Lower leg skin (tissue), 4 donors: ENCODE data around the gene DHTKD1. TPM values are rescaled to one million over a fixed set of nuclear protein-coding genes. Genes with fewer than 3 reads are reported as not detected.

Experiments used
- DNase-seq, 2 donors: peaks; one replicate each; pipeline ENCODE4 v3.0.0-alpha.2; 2019; ENCODE audit warnings: low spot score in 2 of 2
- H3K4me3 ChIP-seq: fragments of 200-600 bp; sonication (generic); 2 replicates; pipeline ENCODE4 v1.5.1; 2017; ENCODE audit warnings: mild to moderate bottlenecking, low read depth; ENCODE audit not compliant: poor library complexity, severe bottlenecking
- POLR2A ChIP-seq, 2 donors: fragments of 450-650 bp; IDR thresholded peaks; one replicate each; pipeline ENCODE4 v1.6.1; 2016 to 2017; ENCODE audit warnings: antibody characterized with exemption in 2 of 2, mild to moderate bottlenecking in 1 of 2, moderate library complexity in 1 of 2
- WGBS, 2 donors: methylation state at CpG; one replicate each; pipeline ENCODE4 v1.1.5; 2018; 5-methylcytosine and 5-hydroxymethylcytosine counted together
- intact Hi-C: fragments of 100-400 bp; cut with DNase I; formaldehyde crosslinking; loops from one replicate; pipeline ENCODE4 v1.15.0; 2023; ENCODE audit warnings: low total_unique reads
- total RNA-seq, 4 donors: library from RNA; depleted of rRNA; stranded (reverse); fragments of >200 nt; gene quantifications; one replicate each; pipeline ENCODE4 v1.1.0, GENCODE V29; 2016
- TF ChIP-seq, protein P1 (sequence below), 3 donors: fragments of 450-650 bp; IDR thresholded peaks; one replicate each; pipeline ENCODE4 v1.5.1; 2016; ENCODE audit warnings: antibody characterized with exemption in 3 of 3, mild to moderate bottlenecking in 3 of 3, moderate library complexity in 2 of 3

Gene DHTKD1
- total RNA-seq, 4 donors from 2014 or later, result 9.7 to 18.7 (median 13.1) TPM

DNA sequence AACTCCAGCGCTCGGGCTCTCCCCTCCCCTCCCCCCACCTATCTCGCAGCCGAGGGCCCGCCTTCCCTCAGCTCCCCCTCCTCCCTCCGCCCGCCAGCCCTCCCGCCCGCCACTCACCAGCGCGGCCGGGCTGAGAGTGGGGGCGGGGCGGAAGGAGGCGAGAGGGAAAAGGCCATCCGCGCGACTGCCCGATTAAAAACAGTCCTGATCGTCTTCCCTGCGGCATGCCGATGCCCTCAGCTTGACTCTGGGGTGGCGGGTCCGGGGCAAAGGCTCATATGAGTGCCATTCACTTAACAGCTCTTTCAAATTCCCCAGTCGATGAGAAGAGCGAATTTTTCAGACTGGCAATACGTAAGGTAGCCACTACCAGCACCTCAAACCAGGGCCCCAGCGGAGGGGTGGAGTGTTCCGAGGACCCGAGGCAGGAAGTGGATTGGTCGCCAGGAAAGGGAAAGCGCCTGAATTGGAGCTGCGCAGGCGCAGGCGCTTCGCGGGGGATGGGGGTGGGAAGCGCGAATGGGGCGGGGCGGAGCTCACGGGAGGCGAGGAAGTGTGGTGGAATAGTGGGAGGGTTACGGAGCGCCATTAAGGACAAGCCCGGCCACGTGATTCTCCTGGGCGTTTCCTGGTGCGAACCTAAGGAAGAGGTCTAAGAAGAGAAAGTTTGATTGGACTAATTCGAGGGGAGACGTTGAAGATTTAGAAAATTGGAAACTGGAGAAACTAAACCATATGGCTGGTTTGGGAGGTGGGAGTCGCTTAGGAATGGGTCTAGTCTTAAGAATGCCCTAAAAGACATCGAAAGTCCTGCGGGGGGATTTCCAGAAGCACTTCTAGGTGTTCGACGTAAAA is 25.7 kb upstream of the DHTKD1 start, which contains the start of gene UPF2:
Gene UPF2 (minus strand): TSS at position 13 of the 855 bp plus-strand sequence. CDS start 7,386 bp downstream, outside the sequence.
- intact Hi-C loops, result no loop called here
- TF ChIP-seq POLR2A (IDR thresholded peaks at IDR 0.05), result no peak
- TF ChIP-seq, protein P1, sequence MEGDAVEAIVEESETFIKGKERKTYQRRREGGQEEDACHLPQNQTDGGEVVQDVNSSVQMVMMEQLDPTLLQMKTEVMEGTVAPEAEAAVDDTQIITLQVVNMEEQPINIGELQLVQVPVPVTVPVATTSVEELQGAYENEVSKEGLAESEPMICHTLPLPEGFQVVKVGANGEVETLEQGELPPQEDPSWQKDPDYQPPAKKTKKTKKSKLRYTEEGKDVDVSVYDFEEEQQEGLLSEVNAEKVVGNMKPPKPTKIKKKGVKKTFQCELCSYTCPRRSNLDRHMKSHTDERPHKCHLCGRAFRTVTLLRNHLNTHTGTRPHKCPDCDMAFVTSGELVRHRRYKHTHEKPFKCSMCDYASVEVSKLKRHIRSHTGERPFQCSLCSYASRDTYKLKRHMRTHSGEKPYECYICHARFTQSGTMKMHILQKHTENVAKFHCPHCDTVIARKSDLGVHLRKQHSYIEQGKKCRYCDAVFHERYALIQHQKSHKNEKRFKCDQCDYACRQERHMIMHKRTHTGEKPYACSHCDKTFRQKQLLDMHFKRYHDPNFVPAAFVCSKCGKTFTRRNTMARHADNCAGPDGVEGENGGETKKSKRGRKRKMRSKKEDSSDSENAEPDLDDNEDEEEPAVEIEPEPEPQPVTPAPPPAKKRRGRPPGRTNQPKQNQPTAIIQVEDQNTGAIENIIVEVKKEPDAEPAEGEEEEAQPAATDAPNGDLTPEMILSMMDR (IDR thresholded peaks at IDR 0.05), result peak in 1 of 3 donors; percentile 54
- WGBS, 2 donors, result 3 to 4% methylated on average over 41 to 44 of the region's 56 CpGs
- DNase-seq, result peak; percentile 98 to 99
- H3K4me3 ChIP-seq, result peak within 1 kb of the TSS; percentile 100

DNA sequence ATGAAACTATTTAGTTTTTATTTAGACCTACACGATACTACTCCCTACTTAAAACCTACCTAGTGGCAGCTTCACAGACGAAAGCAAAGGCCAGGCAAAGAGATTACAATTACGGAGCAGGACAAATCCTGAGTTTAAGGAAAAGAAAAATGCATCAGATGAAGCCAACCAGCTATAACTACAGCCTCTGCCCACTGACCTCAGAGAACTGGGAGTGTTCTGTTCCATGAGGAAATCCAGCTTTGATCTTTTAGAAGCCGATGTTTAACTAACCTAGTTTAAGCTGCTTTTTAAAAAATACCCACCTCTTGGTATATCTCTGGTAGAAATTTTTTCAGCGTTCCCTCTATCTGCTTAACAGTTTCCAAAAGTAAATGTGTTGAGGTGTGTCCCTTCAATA is 23.2 kb upstream of the DHTKD1 start:
- intact Hi-C loops, result no loop called here
- TF ChIP-seq POLR2A (IDR thresholded peaks at IDR 0.05), result no peak
- TF ChIP-seq, protein P1 (IDR thresholded peaks at IDR 0.05), result no peak
- WGBS, 2 donors, result 84 to 86% methylated on average over 5 of the region's 5 CpGs

DNA sequence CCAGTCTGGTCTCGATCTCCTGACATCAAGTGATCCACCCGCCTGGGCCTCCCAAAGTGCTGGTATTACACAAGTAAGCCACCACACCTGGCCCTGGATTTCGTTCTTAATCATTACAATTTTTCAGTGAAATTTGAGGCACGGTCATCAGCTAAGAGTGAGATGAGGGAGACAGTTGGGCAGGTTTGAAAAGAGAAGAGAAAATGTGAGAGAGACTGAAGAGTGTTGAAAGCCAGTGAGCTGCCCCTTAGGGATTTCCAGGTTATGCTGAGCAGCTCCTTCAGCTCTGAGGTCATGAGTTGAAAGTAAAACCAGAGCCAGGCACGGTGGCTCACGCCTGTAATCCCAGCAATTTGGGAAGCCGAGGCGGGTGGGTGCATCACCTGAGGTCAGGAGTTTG is 20.2 kb upstream of the DHTKD1 start:
- intact Hi-C loops, result no loop called here
- DNase-seq, result no peak
- WGBS, 2 donors, result 75 to 86% methylated on average over 8 of the region's 8 CpGs
- TF ChIP-seq POLR2A (IDR thresholded peaks at IDR 0.05), result no peak
- TF ChIP-seq, protein P1 (IDR thresholded peaks at IDR 0.05), result no peak
- H3K4me3 ChIP-seq, result no peak overlapping the region

More for the DNA sequence above, 23.2 kb upstream of the DHTKD1 start:
- H3K4me3 ChIP-seq, result no peak overlapping the region
- DNase-seq, result no peak

DNA sequence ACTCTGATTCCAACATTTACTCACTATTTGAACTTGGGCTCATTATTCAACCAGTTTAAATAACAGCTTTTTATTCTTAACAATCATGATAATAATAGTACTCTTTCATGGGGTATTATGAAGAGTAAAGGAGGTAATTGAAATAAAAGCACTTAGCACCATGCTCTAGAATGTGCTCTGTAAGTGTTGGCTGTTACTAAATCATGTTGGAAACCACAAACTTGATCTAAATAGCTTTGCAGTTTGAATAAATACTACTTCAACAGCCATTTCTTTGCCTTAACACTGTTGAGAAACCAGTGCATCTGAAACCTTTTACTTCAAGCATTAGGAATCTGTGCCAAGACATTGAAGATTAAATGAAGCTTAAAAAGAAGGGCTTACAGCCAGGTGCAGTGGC is 18.2 kb upstream of the DHTKD1 start:
- no peak for DNase-seq
- no peak overlapping the region for H3K4me3 ChIP-seq
- intact Hi-C loops, result no loop called here
- TF ChIP-seq, protein P1 (IDR thresholded peaks at IDR 0.05), result no peak
- no peak for TF ChIP-seq POLR2A (IDR thresholded peaks at IDR 0.05)

DNA sequence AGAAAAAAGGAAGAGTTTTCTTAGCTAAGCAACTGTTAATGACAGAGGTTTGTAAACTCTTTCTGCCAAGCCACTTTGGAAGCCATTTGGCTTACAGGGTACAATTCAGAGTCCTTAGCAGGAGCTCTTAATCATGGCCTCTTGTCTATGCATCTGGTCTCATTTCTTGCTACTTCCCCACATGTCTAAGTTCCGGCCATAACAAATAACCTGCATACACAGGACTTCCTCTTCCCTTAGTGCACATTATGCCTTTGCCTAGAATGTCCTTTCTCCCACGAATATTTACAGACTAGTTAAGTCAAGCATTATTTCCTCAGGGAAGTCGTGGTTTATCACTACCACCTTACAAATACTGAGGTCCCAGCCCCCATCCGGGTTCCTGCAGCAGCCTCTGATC is 17.5 kb upstream of the DHTKD1 start:
- no peak for DNase-seq
- intact Hi-C loops, result no loop called here
- TF ChIP-seq POLR2A (IDR thresholded peaks at IDR 0.05), result no peak
- TF ChIP-seq, protein P1 (IDR thresholded peaks at IDR 0.05), result no peak
- 59 to 67% methylated on average over 4 of the region's 4 CpGs for WGBS, 2 donors
- no peak overlapping the region for H3K4me3 ChIP-seq
